Measurements from ENCODE around the gene VPS18.
"Not testable (repeated sequence)": the region's sequence is repeated elsewhere in the genome, so short reads cannot be mapped to it uniquely, and the experiment has no call there.

The VPS18 gene, protein sequence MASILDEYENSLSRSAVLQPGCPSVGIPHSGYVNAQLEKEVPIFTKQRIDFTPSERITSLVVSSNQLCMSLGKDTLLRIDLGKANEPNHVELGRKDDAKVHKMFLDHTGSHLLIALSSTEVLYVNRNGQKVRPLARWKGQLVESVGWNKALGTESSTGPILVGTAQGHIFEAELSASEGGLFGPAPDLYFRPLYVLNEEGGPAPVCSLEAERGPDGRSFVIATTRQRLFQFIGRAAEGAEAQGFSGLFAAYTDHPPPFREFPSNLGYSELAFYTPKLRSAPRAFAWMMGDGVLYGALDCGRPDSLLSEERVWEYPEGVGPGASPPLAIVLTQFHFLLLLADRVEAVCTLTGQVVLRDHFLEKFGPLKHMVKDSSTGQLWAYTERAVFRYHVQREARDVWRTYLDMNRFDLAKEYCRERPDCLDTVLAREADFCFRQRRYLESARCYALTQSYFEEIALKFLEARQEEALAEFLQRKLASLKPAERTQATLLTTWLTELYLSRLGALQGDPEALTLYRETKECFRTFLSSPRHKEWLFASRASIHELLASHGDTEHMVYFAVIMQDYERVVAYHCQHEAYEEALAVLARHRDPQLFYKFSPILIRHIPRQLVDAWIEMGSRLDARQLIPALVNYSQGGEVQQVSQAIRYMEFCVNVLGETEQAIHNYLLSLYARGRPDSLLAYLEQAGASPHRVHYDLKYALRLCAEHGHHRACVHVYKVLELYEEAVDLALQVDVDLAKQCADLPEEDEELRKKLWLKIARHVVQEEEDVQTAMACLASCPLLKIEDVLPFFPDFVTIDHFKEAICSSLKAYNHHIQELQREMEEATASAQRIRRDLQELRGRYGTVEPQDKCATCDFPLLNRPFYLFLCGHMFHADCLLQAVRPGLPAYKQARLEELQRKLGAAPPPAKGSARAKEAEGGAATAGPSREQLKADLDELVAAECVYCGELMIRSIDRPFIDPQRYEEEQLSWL

DNA sequence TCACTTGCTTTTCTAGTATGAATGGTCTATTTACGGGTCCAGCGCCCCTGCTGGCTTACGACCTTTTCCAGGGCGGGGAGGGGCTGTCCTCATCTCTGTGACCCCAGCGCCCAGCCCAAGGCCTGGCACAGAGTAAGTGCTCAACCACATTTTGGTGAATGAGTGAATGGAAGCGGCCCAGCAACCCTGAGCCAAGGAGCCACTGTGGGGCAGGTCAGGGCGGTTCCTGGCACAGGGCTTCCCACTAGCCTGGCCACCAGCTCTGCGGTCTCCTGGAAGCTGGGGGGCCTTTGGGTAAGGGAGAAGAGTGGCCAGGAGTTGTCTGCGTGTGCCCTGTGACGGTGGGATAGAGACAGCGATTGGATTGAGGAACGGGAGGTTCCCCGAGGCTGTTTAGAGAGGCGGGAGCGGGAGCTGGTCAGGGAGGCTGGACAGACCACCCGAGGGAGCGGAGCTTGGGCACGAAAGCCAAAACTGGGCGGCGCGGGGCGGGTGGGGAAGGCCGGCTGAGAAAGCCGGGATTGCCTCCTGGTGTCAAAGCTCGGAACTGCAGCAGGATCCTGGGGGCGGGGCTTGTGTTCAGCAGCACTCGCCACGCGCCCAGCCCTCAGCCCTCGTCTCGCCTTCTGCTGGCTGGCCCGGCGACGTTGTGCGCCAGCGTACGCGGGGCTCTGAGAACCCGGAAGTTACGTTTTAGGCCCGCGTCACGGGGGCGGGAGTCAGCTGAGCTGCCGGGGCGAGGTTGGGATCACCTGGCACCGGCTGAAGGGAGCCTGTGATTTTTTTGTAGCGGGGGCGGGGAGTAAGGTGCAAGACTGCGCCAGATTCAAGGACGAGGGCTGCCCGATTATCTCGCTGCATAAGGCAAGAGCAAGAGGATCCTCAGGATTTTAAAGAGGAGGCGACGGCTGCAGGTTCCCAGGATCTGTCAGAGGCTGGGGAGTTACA, at the start of gene VPS18:
VPS18 (plus strand) TSS at position 718 of the 948 bp plus-strand sequence. CDS start 319 bp downstream, outside the sequence.
- peak; percentile 90 for DNase-seq

DNA sequence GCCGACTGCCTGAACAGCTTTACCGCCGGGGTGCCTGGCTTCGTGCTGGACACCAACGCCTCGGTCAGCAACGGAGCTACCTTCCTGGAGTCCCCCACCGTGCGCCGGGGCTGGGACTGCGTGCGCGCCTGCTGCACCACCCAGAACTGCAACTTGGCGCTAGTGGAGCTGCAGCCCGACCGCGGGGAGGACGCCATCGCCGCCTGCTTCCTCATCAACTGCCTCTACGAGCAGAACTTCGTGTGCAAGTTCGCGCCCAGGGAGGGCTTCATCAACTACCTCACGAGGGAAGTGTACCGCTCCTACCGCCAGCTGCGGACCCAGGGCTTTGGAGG, 49.6 kb upstream of the VPS18 start:
- no peak for DNase-seq

DNA sequence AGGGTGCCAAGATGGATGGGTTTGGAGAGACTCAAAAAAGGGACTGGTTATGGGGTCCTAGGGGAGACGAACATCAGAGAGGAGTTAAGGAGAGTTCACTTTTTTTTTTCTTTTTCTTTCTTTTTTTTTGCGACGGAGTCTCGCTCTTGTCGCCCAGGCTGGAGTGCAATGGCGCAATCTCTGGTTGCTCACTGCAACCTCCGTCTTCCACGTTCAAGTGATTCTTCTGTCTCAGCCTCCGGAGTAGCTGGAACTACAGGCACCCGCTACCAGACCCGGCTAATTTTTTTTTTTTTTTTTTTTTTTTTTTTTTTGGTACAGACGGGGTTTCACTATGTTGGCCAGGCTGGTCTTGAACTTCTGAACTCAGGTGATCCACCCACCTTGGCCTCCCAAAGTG, 49.2 kb upstream of the VPS18 start:
- no peak for DNase-seq

DNA sequence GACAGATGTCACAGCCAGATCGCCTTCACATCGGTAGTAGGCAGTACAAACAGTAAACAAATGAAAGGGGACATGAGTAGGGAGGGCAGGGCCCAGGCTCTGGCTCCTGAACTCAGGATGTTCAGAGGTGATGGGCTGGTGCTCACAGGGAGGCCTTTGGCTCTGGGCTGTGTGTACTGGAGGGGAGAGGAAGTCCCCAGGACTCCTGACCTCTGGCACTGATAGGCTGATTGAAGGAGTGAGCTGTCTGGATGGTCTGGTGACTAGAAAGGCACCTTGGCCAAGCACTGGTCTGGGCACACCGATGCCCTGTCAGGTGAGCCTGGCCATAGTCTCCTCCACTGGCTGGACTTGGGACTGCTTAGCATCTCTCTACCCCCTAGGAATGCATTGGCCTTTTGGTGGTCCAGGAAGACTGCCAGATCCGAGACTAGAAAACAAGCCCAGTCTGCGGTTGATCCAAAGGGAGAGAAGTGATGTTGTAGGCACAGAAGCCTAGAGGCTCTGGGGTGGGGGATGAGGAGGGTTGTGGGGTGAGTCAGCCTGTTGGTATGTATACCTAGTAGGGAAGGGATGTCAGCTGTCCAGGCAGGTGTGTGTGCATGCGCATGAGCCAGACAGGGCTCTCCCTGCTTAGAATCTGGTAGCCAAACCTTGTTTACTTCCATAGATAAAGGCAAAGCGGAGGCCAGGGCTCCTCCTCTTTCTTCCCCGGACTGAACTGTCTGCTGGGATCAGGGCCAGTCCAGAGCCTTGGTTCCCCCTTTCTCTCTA, 48.6 kb upstream of the VPS18 start:
- peak; percentile 68 for DNase-seq

DNA sequence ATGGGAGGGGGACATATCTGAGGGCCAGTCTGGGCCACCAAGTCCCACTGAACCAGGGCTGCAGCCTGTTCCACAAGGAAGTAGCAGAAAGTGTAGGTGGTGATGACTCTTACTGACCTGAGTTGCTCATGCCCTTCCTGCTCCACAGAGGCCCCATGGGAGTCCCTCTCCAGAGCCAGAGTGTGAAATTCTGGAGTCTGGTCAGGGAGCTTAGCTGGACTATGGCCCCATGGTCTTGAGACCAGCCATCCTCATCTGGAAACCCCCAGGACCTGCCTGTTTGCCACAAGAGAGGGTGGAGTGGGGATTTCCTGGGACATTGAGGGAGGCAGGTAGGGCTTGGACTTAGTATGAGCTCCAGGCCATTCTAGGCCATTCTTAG, 47.4 kb upstream of the VPS18 start:
- DNase-seq, result no peak

DNA sequence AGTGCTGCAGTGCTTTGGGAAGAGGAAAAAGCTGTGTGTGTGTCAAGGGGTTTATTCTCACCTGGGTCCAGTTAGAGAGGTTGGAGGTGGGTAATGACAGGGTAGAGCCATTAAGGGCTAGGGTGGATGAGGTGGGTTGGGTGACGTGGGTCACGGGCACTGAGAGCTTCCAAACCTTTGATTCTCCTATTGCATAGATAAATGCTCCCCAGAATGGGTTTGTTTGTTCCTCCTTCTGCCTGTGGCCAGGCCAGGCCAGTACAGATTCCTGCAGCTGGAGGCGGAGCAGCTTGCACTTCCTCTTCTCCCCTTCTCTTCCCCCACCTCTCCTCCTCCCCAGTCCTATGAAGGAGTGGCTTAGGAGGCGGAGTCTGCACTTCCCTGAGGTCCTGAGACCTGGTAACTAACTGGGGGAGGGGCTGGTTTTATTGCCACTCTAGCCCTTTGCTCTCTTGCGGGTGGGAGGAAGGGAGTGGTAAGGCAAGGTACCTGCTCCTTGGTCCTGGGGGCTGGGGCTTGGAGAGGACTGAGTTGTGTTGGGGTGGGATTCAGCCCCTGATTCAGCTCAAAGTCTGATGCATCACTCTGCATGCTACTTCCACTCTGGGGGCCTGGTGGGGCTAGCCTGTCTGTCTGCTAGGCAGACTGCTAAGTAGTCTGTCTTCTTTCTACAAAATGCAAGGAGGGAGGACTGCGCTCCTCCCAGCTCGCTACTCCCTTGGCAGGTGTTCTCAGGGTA, 46.9 kb upstream of the VPS18 start:
- peak; percentile 81 for DNase-seq

DNA sequence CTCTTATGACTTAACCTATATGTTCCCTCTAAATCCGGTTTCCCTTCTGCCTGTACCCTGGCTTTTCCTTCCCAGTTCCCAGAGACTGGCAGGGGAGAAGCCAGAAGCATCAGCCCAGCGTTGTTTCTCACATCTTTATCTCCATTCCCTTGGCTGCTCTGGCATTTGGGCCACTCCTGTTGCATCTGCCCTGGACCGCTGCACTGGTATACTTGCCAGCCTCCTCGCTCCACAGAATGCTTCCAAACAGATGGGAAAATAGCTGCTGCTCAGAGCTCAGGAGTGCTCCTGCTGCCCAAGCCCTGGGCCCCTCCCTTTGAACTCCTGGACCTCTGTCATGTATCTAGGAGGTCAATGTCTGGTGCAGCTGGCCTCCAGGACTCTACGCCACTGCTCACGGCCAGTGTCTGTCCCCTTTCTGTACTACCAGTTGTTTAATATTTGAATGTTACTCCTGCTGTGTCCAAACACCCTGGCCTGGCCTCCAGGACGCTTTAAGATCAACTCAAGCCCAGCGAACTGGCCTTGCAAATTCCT, 43.6 kb upstream of the VPS18 start:
- DNase-seq, result no peak

DNA sequence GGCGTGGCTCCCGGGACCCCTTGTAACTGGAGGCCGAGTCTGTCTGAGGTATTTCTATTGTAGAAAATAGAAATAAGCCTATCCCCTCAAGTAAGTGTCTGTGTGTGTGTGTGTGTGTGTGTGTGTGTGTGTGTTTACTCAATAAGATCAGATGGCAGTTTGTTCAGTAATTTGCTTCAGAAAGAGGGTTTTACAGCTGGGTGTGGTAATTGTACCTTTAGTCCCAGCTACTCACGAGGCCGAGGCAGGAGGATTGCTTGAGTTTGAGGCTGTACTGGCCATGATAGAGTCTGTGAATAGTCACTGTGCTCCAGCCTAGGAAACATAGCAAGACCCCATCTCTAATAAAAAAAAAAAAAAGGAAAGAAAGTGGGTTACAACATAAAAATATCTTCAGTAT, 41.7 kb upstream of the VPS18 start:
- no peak for DNase-seq

DNA sequence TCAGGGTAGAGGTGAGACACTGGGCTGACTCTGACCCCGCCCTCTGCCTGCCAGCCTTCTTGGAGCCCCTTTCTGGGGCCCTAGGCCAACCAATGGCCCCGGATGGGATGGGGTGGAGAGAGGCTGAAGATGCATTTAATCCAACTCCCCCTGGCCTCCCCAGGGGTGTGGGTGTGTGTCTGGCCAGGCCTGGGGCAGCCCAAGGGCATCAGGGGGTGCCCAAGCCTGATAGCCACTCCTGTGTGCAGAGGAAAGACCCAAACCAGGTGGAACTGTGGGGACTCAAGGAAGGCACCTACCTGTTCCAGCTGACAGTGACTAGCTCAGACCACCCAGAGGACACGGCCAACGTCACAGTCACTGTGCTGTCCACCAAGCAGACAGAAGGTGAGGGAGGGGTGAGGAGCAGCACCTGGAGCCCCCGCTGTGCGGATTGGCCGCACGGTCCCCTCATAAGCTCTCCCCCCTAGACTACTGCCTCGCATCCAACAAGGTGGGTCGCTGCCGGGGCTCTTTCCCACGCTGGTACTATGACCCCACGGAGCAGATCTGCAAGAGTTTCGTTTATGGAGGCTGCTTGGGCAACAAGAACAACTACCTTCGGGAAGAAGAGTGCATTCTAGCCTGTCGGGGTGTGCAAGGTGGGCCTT, 40.9 kb upstream of the VPS18 start:
- DNase-seq, result no peak

DNA sequence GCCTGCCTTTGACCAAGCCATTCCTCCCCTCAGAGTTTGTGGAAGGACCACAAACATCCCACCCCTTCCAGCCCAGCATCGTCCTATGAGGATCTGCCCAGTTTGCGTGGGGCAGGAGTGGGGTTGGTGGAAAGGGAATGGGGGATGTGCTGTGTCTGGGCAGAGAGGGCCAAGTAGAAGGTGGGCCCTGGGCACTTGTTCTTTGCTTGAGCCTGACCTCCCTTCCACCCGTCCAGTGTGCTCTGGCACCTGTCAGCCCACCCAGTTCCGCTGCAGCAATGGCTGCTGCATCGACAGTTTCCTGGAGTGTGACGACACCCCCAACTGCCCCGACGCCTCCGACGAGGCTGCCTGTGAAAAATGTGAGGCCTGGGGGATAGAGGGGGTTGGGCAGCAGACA, 40.1 kb upstream of the VPS18 start:
- no peak for DNase-seq

DNA sequence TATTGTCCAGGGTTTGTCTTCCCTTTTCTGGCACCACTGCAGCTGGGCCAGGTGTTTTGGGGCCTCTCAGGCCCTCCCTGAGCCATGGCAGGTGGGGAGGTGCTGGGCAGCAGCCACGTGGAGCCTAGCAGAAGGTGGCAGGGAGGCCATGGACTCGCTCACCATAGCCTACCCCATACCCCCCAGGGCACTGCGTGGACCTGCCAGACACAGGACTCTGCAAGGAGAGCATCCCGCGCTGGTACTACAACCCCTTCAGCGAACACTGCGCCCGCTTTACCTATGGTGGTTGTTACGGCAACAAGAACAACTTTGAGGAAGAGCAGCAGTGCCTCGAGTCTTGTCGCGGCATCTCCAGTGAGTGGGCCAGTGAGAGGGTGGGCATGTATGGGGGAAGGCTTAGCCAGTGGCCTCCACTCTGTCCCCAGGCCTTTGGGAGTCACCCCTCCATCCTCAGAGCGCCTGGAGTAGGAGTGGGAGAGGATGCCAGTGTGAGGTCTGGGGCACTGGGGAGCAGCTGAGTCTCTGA, 38.5 kb upstream of the VPS18 start:
- DNase-seq, result no peak

DNA sequence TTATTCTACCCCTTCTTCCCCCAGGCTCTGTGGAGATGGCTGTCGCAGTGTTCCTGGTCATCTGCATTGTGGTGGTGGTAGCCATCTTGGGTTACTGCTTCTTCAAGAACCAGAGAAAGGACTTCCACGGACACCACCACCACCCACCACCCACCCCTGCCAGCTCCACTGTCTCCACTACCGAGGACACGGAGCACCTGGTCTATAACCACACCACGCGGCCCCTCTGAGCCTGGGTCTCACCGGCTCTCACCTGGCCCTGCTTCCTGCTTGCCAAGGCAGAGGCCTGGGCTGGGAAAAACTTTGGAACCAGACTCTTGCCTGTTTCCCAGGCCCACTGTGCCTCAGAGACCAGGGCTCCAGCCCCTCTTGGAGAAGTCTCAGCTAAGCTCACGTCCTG, 37.5 kb upstream of the VPS18 start:
- no peak for DNase-seq

DNA sequence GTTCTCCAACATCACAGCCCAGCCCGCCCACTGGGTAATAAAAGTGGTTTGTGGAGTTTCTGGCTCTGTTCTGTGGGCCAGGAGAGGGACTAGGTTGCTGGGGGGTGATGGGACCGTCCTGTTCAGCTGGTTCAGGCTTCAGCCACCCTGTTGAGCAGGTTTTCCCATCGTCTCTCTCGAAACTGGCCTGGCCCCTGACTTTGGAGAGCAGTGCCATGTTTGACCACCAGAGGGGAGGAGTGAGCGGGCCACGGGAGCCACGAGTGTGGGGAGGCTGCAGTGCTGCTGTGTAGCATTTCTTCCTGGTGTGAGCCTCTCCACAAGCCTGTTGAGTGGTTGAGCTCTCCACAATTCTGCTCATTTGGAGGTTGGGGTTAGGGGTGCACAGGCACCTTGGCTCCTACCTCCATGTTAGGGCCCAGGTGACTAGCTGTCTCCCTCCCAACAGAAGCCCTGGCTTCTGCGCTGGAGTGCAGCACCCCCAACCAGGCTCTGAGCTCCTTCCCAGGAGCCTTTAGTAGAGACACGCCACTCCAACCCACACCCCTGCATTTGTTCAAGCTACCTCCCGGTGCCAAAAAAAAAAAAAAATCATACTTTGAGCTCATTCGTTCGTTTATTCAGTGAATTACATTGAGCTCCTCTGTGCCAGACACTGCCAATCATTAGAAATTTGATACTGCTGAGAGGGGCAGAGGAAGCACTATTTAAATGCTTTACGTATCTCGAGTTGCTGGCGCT, 36.5 kb upstream of the VPS18 start:
- DNase-seq, result peak; percentile 32

DNA sequence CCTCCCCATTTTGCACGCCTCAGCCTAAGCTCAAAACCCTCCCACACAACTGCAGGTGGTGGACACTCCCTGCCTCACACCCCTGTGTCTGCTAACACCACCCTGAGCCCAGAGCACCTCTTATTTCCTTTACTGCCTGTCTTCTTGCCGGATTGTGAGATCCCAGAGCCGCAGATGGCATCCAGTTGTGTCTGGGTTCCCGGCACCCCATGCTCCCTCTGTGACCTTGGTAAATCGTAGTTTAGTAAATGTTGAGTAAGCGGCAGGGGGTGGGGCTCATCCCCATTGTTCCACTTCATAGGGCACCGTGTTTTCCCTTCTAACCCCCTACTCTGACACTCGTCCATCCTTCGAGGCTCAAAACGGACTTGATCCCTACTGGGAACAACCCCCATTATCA, 35.5 kb upstream of the VPS18 start:
- DNase-seq, result no peak

DNA sequence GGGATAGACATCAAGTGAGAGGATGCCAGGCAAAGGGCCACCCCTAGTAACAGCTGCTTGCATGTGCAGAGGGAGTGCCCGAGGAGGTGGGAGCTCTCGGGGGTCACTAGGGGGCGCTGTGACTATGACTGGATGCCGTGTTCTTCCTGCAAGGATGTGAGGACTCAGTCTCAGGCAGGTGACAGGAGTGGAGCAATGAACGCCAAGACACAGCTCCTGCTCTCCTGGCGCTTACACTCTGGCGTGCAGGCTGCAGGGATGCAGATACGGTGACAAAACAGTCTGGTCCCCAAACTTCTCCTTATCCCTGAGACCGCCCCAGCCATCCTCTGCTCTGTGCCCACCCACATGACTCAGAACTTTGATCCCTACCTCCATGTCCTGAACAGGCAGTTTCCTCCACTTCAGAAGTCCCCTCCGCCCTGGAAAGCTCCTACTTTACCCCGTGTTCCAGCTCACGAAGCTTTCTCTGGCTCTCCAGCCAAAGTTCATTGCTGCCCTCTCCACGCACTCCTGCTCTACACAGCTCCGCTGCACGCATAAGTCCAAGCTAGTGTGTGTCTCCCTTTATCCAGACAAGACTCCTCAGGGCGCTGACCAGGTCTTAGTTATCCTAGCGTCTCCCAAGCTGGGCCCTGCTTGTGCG, 34.9 kb upstream of the VPS18 start:
- peak; percentile 18 for DNase-seq

DNA sequence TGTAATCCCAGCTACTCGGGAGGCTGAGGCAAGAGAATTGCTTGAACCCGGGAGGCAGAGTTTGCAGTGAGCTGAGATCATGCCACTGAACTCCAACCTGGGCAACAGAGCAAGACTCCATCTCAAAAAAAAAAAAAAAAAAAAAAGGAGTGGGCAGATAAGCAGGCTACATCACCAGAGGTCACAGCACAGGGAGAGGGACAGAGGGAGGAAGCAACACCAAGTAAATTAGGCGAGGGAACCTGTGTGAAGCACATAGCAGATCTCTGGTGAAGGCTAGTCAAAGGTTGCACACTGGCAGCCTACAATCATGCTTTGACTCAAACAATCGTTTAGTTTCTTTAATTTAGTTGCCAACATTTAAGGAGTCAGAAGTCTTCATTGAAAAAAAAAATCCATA, 33.1 kb upstream of the VPS18 start:
- not testable (repeated sequence) for DNase-seq

DNA sequence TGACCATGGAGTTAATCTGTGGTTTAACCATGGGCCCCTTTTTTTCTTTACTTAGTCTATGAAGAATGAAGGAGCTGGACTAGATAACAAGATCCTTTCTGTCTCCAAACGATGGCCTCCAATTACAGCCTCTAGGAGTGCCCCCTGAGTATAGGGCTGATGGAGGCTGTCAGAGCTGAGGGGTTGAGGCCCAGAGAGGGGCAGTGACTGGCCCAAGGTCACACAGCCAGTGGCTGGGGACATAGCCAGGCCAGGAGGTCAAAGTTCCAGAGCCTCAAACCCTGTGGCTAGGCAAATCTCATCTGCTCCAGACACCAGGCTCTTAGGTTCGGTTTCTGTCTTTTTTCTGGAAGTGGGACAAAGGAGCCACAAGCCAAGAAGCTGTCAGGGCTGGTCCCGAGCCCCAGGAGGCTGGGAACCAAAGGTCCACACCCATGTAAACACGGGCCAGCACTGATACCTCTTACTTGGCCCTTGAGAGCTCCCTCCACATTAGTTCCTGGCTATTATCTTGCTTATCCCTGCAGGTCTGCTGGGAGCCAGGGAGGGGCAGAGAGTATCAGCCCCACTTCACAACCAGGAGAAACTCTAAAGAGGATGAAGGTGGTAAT, 30.5 kb upstream of the VPS18 start:
- DNase-seq, result no peak

DNA sequence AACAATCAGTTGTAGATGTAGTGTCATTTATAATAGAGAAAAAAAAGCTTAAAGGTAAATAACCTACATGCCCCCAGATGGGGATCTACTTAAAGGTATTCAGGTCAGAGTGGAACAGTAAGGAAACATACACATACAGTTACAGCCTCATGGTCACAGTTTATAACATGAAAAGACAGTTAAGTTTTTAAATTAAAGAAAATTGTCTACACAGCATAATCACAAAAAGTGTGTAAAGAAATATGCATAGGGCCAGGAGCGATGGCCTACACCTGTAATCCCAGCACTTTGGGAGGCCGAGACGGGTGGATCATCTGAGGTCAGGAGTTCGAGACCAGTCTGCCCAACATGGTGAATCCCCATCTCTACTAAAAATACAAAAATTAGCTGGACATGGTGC, 27.1 kb upstream of the VPS18 start:
- DNase-seq, result no peak

DNA sequence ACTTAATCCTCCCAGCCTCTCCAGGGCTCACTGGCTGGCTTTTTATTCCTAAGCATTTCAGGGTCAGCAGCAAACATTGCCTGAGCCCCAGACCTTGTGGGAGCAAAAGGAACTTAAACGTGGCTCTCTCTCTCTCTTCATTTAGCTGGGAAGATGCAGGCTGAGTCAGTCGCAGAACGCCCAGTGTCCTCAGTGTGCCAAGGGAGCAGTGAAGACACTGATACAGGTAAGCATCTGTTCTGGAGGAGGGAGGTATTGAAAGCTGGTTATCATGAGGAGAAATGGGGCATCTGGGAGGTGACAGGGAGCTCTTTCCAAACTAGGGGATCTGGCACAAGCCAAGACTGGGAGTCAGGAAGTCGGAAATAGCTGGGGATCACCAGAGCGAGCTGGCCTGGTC, 24.6 kb upstream of the VPS18 start:
- DNase-seq, result no peak
